HCT116 (cell line): ENCODE data around the gene STBD1. TPM values are rescaled to one million over a fixed set of nuclear protein-coding genes. Genes with fewer than 3 reads are reported as not detected.

Source experiments
- ATAC-seq: fragments of 200-7000 bp; cut with Tn5 transposase; 2 replicates; pipeline ENCODE4 v1.9.1; 2020; ENCODE audit warnings: mild to moderate bottlenecking, moderate library complexity
- BruUV-seq: library from RNA; stranded (reverse); fragments of 400-500 nt; replicated peaks from 2 replicates; lab custom pipeline; 2021; lab: Mats Ljungman, UMichigan
- CTCF ChIA-PET: fragments of 300-600 bp; sonication (Branson Sonifier 250); formaldehyde crosslinking; loops from one replicate; lab custom pipeline; 2021; ENCODE audit warnings: antibody characterized with exemption; lab: Charles Lee
- POLR2A ChIA-PET: fragments of 300-600, 350-600 bp; sonication (Branson Sonifier 250); formaldehyde crosslinking; loops from one replicate; lab custom pipeline; 2021; ENCODE audit warnings: antibody characterized with exemption; lab: Charles Lee
- RAD21 ChIA-PET, 2 experiments: fragments of 300-600 bp; sonication (Branson Sonifier 250); formaldehyde crosslinking; loops; one replicate each; lab custom pipeline; 2023; ENCODE audit warnings: low total read pairs in 2 of 2; ENCODE audit not compliant: uncharacterized antibody in 2 of 2, unreplicated experiment in 2 of 2, low non-redundant PET in 1 of 2; lab: Charles Lee
- DNase-seq: peaks from one replicate; pipeline ENCODE4 v3.0.0-alpha.2; 2010; ENCODE audit warnings: low read depth, low spot score
- H2AFZ ChIP-seq: fragments of 200-600 bp; shearing (Covaris generic), sonication (generic); 2 replicates; pipeline ENCODE4 v1.6.1; 2017; ENCODE audit warnings: low read depth, mixed run types, mixed read lengths, antibody characterized with exemption, low read length; ENCODE audit not compliant: poor library complexity, severe bottlenecking
- H3K27ac ChIP-seq: 2 replicates; pipeline ENCODE4 v1.5.1; 2012; ENCODE audit warnings: low read depth, low read length
- H3K27me3 ChIP-seq: fragments of 200-600 bp; sonication (generic); 2 replicates; pipeline ENCODE4 v1.6.1; 2016; ENCODE audit warnings: mixed run types, low read length, mixed read lengths; ENCODE audit not compliant: insufficient read depth
- H3K36me3 ChIP-seq, 2 experiments: fragments of 200-500 bp in 1 of 2; fragments of 200-600 bp in 1 of 2; sonication (Bioruptor generic) in 1 of 2; sonication (generic) in 1 of 2; 2 replicates each; pipeline versions ENCODE4 v1.5.1 to v1.6.1; 2014 to 2016; ENCODE audit warnings: low read length in 2 of 2, inconsistent platforms in 1 of 2, mixed read lengths in 1 of 2, mixed run types in 1 of 2; ENCODE audit not compliant: insufficient read depth in 2 of 2, control insufficient read depth in 1 of 2
- H3K4me1 ChIP-seq, 2 experiments: fragments of 200-600 bp in 1 of 2; sonication (generic) in 1 of 2; 2 replicates each; pipeline versions ENCODE4 v1.5.1 to v1.6.1; 2012 to 2017; ENCODE audit warnings: low read length in 2 of 2, inconsistent platforms in 1 of 2, mild to moderate bottlenecking in 1 of 2, mixed read lengths in 1 of 2, mixed run types in 1 of 2, moderate library complexity in 1 of 2; ENCODE audit not compliant: insufficient read depth in 2 of 2, control insufficient read depth in 1 of 2
- H3K4me2 ChIP-seq: fragments of 200-600 bp; sonication (generic); 2 replicates; pipeline ENCODE4 v1.6.1; 2017; ENCODE audit warnings: mixed run types, low read length, mixed read lengths
- H3K4me3 ChIP-seq, 2 experiments: fragments of 200-600 bp in 1 of 2; sonication (generic) in 1 of 2; replicated peaks in 1 of 2; 2 replicates each; pipeline ENCODE4 v1.5.1; 2011 to 2016; ENCODE audit warnings: low read length in 2 of 2, control low read depth in 1 of 2, low read depth in 1 of 2, mild to moderate bottlenecking in 1 of 2, mixed read lengths in 1 of 2, mixed run types in 1 of 2
- H3K79me2 ChIP-seq: fragments of 200-600 bp; sonication (generic); 2 replicates; pipeline ENCODE4 v1.6.1; 2017; ENCODE audit warnings: mild to moderate bottlenecking, mixed run types, low read length, moderate library complexity, mixed read lengths; ENCODE audit not compliant: insufficient read depth
- H3K9ac ChIP-seq: fragments of 200-600 bp; sonication (generic); 2 replicates; pipeline ENCODE4 v1.6.1; 2016; ENCODE audit warnings: low read length, mixed read lengths
- H3K9me2 ChIP-seq: fragments of 200-600 bp; sonication (generic), shearing (Covaris generic); 2 replicates; pipeline ENCODE4 v1.6.1; 2017; ENCODE audit warnings: mixed run types, mild to moderate bottlenecking, moderate library complexity; ENCODE audit not compliant: insufficient read depth
- H3K9me3 ChIP-seq, 2 experiments: fragments of 200-500 bp in 1 of 2; fragments of 200-600 bp in 1 of 2; sonication (Bioruptor generic) in 1 of 2; sonication (generic) in 1 of 2; 2 replicates each; pipeline ENCODE4 v1.6.1; 2014 to 2017; ENCODE audit warnings: low read length in 2 of 2, mixed read lengths in 2 of 2, inconsistent platforms in 1 of 2, low read depth in 1 of 2, mild to moderate bottlenecking in 1 of 2, mixed run types in 1 of 2, moderate library complexity in 1 of 2; ENCODE audit not compliant: control insufficient read depth in 1 of 2, insufficient read depth in 1 of 2
- H4K20me1 ChIP-seq: fragments of 200-600 bp; sonication (generic), shearing (Covaris generic); 2 replicates; pipeline ENCODE4 v1.6.1; 2017; ENCODE audit warnings: mixed run types, mild to moderate bottlenecking, moderate library complexity; ENCODE audit not compliant: insufficient read depth
- ELF1 ChIP-seq: IDR thresholded peaks from 2 replicates; pipeline ENCODE4 v1.6.1; 2012; ENCODE audit warnings: low read depth, borderline replicate concordance
- JUND ChIP-seq: IDR thresholded peaks from 2 replicates; pipeline ENCODE4 v1.6.1; 2012
- MAX ChIP-seq: IDR thresholded peaks from 2 replicates; pipeline ENCODE4 v1.6.1; 2012
- POLR2A ChIP-seq: IDR thresholded peaks from 2 replicates; pipeline ENCODE4 v1.7.0; 2011; ENCODE audit warnings: borderline replicate concordance; ENCODE audit not compliant: insufficient read depth, insufficient read length; ENCODE audit errors: extremely low read depth
- POLR2AphosphoS5 ChIP-seq: IDR thresholded peaks from 2 replicates; pipeline ENCODE4 v1.6.1; 2011; ENCODE audit warnings: mild to moderate bottlenecking, low read depth, low read length, moderate library complexity
- TCF7L2 ChIP-seq: IDR thresholded peaks from 2 replicates; pipeline ENCODE4 v1.7.0; 2011; ENCODE audit warnings: borderline replicate concordance, inconsistent platforms; ENCODE audit not compliant: insufficient read depth, insufficient read length; ENCODE audit errors: extremely low read depth
- ZFX ChIP-seq: fragments of 450-650 bp; IDR thresholded peaks from 2 replicates; pipeline ENCODE4 v1.6.1; 2017
- ZNF274 ChIP-seq: fragments of 200-500 bp; sonication (Bioruptor generic); IDR thresholded peaks from 2 replicates; pipeline ENCODE4 v1.6.1; 2014; ENCODE audit warnings: mild to moderate bottlenecking, low read depth, low read length, inconsistent platforms
- intact Hi-C: fragments of 100-400 bp; cut with micrococcal nuclease; formaldehyde crosslinking; loops from 2 replicates; pipeline ENCODE4 v1.10.0; 2022
- total RNA-seq: library from RNA; stranded (reverse); gene quantifications from one replicate; pipeline ENCODE4 v1.2.1, GENCODE V29; 2021; ENCODE audit not compliant: unreplicated experiment
- TF ChIP-seq, protein P1 (sequence below): IDR thresholded peaks from 2 replicates; pipeline ENCODE4 v1.6.1; 2012
- TF ChIP-seq, protein P2 (sequence below): IDR thresholded peaks from 2 replicates; pipeline ENCODE4 v1.6.1; 2012; ENCODE audit warnings: low read depth

STBD1 gene
- total RNA-seq, 1 experiment from 2014 or later: 5.6 TPM

GRCh38 chr4:76256968-76257367 is 49.6 kb upstream of the STBD1 start (continued):
- TF ChIP-seq POLR2A (no peak), ELF1 (no peak), ZFX (no peak), MAX (no peak)

- ATAC-seq: no peak
- ChIA-PET POLR2A (no interaction called here), RAD21 (no interaction called here)
- H3K79me2 ChIP-seq: no peaks in the 10 kb centered on the region
- BruUV-seq: no TSS peak
- H3K9me2 ChIP-seq: no peaks in the 10 kb centered on the region
- intact Hi-C loops: no loop called here
- no peak overlapping the region for H3K9ac ChIP-seq
- H2AFZ ChIP-seq: no peak overlapping the region
- H3K9me3 ChIP-seq: no peaks in the 10 kb centered on the region
- H4K20me1 ChIP-seq: no peaks in the 10 kb centered on the region
- H3K4me2 ChIP-seq: no peak overlapping the region
- TF ChIP-seq TCF7L2 (no peak), POLR2AphosphoS5 (no peak), ZNF274 (no peak), JUND (no peak)
- TF ChIP-seq, protein P1, sequence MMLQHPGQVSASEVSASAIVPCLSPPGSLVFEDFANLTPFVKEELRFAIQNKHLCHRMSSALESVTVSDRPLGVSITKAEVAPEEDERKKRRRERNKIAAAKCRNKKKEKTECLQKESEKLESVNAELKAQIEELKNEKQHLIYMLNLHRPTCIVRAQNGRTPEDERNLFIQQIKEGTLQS: no peak
- TF ChIP-seq, protein P2, sequence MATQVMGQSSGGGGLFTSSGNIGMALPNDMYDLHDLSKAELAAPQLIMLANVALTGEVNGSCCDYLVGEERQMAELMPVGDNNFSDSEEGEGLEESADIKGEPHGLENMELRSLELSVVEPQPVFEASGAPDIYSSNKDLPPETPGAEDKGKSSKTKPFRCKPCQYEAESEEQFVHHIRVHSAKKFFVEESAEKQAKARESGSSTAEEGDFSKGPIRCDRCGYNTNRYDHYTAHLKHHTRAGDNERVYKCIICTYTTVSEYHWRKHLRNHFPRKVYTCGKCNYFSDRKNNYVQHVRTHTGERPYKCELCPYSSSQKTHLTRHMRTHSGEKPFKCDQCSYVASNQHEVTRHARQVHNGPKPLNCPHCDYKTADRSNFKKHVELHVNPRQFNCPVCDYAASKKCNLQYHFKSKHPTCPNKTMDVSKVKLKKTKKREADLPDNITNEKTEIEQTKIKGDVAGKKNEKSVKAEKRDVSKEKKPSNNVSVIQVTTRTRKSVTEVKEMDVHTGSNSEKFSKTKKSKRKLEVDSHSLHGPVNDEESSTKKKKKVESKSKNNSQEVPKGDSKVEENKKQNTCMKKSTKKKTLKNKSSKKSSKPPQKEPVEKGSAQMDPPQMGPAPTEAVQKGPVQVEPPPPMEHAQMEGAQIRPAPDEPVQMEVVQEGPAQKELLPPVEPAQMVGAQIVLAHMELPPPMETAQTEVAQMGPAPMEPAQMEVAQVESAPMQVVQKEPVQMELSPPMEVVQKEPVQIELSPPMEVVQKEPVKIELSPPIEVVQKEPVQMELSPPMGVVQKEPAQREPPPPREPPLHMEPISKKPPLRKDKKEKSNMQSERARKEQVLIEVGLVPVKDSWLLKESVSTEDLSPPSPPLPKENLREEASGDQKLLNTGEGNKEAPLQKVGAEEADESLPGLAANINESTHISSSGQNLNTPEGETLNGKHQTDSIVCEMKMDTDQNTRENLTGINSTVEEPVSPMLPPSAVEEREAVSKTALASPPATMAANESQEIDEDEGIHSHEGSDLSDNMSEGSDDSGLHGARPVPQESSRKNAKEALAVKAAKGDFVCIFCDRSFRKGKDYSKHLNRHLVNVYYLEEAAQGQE: no peak
- TF ChIP-seq, all 23 proteins: peak for 0
- no peak overlapping the region for H3K4me3 ChIP-seq
- no peak for DNase-seq
- H3K27me3 ChIP-seq: no peaks in the 10 kb centered on the region
- H3K36me3 ChIP-seq: no peaks in the 10 kb centered on the region
- H3K27ac ChIP-seq: no peak overlapping the region
- CTCF ChIA-PET: interaction anchor here (1.5 kb wide), 1 partner anchor 120 kb away, joined by 3 read pairs; no protein-coding TSS in a partner anchor
- H3K4me1 ChIP-seq: no peaks in the 10 kb centered on the region
These were observed 48.7 kb upstream of the STBD1 start for GRCh38 chr4:76257824-76258223.
